GM13977 (cell line): Measurements from ENCODE around the gene KAZN.

Source experiments
- DNase-seq: peaks from one replicate; pipeline ENCODE4 v3.0.0; 2012; ENCODE audit warnings: low spot score
- CTCF ChIP-seq: IDR thresholded peaks from 2 replicates; pipeline ENCODE4 v1.5.1; 2012; ENCODE audit warnings: mild to moderate bottlenecking, control low read depth; ENCODE audit not compliant: insufficient read depth; ENCODE audit errors: extremely low read depth, missing control alignments
- in situ Hi-C: fragments of 300-500 bp; cut with MboI; formaldehyde crosslinking; loops from one replicate; pipeline ENCODE4 v1.12.0; 2022; ENCODE audit warnings: low sequenced_read_pairs, low pct_unique_long_range_greater_than_20kb, mixed read lengths, inconsistent platforms; ENCODE audit not compliant: unreplicated experiment

The KAZN gene

GRCh38 chr1:14583788-14584187, 14.7 kb upstream of the KAZN start:
- in situ Hi-C loops, result no loop called here
- no peak for TF ChIP-seq CTCF
- no peak for DNase-seq

- DNase-seq, result no peak
- in situ Hi-C loops, result no loop called here
- no peak for TF ChIP-seq CTCF
Observed at GRCh38 chr1:14585728-14586127, 12.8 kb upstream of the KAZN start.

GRCh38 chr1:14590411-14591180, 7.9 kb upstream of the KAZN start:
- no peak for DNase-seq
- in situ Hi-C loops, result no loop called here
- TF ChIP-seq CTCF, result no peak

- TF ChIP-seq CTCF, result no peak
- no peak for DNase-seq
- in situ Hi-C loops, result no loop called here
Observed at GRCh38 chr1:14591600-14591999, 6.9 kb upstream of the KAZN start.

- DNase-seq, result no peak
- TF ChIP-seq CTCF, result no peak
- in situ Hi-C loops, result no loop called here
Observed at GRCh38 chr1:14592004-14592631, 6.4 kb upstream of the KAZN start.

- no peak for DNase-seq
- no peak for TF ChIP-seq CTCF
- in situ Hi-C loops, result no loop called here
Observed at GRCh38 chr1:14593302-14593701, 5.2 kb upstream of the KAZN start.

- no peak for TF ChIP-seq CTCF
- DNase-seq, result no peak
- in situ Hi-C loops, result no loop called here
Observed at GRCh38 chr1:14594045-14594444, 4.4 kb upstream of the KAZN start.
